H9 (cell line): ENCODE data around the gene TBL1X. TPM values are rescaled to one million over a fixed set of nuclear protein-coding genes. Genes with fewer than 3 reads are reported as not detected.

Experiments used
- DNase-seq: peaks from one replicate; pipeline ENCODE4 v3.0.0-alpha.2; 2017
- H2AFZ ChIP-seq: one replicate; pipeline ENCODE4 v1.6.1; 2013; ENCODE audit warnings: mild to moderate bottlenecking, low read length, control low read depth, moderate library complexity
- H2AK5ac ChIP-seq: 2 replicates; pipeline ENCODE4 v1.6.1; 2013; ENCODE audit warnings: low read length, control low read depth, mixed read lengths; ENCODE audit not compliant: insufficient read length
- H2BK120ac ChIP-seq: one replicate; pipeline ENCODE4 v1.6.1; 2013; ENCODE audit warnings: low read depth, mild to moderate bottlenecking, low read length, control low read depth, inconsistent platforms; ENCODE audit not compliant: poor library complexity, severe bottlenecking
- H2BK12ac ChIP-seq: 2 replicates; pipeline ENCODE4 v1.6.1; 2013; ENCODE audit warnings: low read length, control low read depth, mixed read lengths, low read depth; ENCODE audit not compliant: insufficient read length
- H2BK15ac ChIP-seq: 2 replicates; pipeline ENCODE4 v1.6.1; 2013; ENCODE audit warnings: low read depth, low read length, control low read depth
- H2BK20ac ChIP-seq: one replicate; pipeline ENCODE4 v1.6.1; 2013; ENCODE audit warnings: low read depth, mild to moderate bottlenecking, low read length, control low read depth, inconsistent platforms; ENCODE audit not compliant: poor library complexity, severe bottlenecking
- H2BK5ac ChIP-seq: 2 replicates; pipeline ENCODE4 v1.6.1; 2013; ENCODE audit warnings: low read length, control low read depth, mixed read lengths; ENCODE audit not compliant: insufficient read length
- H3K14ac ChIP-seq: 2 replicates; pipeline ENCODE4 v1.6.1; 2013; ENCODE audit warnings: low read length, control low read depth; ENCODE audit not compliant: insufficient read depth
- H3K18ac ChIP-seq: 2 replicates; pipeline ENCODE4 v1.6.1; 2013; ENCODE audit warnings: low read depth, mild to moderate bottlenecking, mixed read lengths, low read length, control low read depth; ENCODE audit not compliant: insufficient read length
- H3K23ac ChIP-seq: 2 replicates; pipeline ENCODE4 v1.6.1; 2013; ENCODE audit warnings: low read length, control low read depth, mixed read lengths, low read depth; ENCODE audit not compliant: insufficient read length
- H3K23me2 ChIP-seq: 2 replicates; pipeline ENCODE4 v1.6.1; 2013; ENCODE audit warnings: low read depth, mild to moderate bottlenecking, mixed read lengths, low read length, control low read depth; ENCODE audit not compliant: insufficient read length, poor library complexity, severe bottlenecking
- H3K27ac ChIP-seq: 2 replicates; pipeline ENCODE4 v1.5.1; 2013; ENCODE audit warnings: low read length, control low read depth, mixed read lengths, low read depth; ENCODE audit not compliant: insufficient read length
- H3K27me3 ChIP-seq: 2 replicates; pipeline ENCODE4 v1.6.1; 2013; ENCODE audit warnings: low read length, control low read depth, inconsistent platforms; ENCODE audit not compliant: insufficient read depth
- H3K4ac ChIP-seq: 2 replicates; pipeline ENCODE4 v1.6.1; 2013; ENCODE audit warnings: low read depth, mild to moderate bottlenecking, control low read depth, inconsistent platforms, low read length, moderate library complexity
- H3K4me1 ChIP-seq: 2 replicates; pipeline ENCODE4 v1.6.1; 2013; ENCODE audit warnings: low read length, control low read depth, inconsistent platforms; ENCODE audit not compliant: insufficient read depth
- H3K4me2 ChIP-seq: 2 replicates; pipeline ENCODE4 v1.6.1; 2013; ENCODE audit warnings: low read length, control low read depth, mixed read lengths; ENCODE audit not compliant: insufficient read length, insufficient read depth
- H3K56ac ChIP-seq: 2 replicates; pipeline ENCODE4 v1.6.1; 2013; ENCODE audit warnings: low read depth, mild to moderate bottlenecking, mixed read lengths, low read length, control low read depth; ENCODE audit not compliant: insufficient read length
- H3K79me1 ChIP-seq: 2 replicates; pipeline ENCODE4 v1.6.1; 2013; ENCODE audit warnings: low read depth, mild to moderate bottlenecking, moderate library complexity, low read length, control low read depth, inconsistent platforms; ENCODE audit not compliant: insufficient read depth, poor library complexity, severe bottlenecking
- H3K79me2 ChIP-seq: 2 replicates; pipeline ENCODE4 v1.6.1; 2013; ENCODE audit warnings: low read length, control low read depth, inconsistent platforms; ENCODE audit not compliant: insufficient read depth
- H3K9ac ChIP-seq: 2 replicates; pipeline ENCODE4 v1.6.1; 2013; ENCODE audit warnings: low read length, control low read depth, mixed read lengths; ENCODE audit not compliant: insufficient read length; ENCODE audit errors: extremely low read depth
- H3K9me3 ChIP-seq: one replicate; pipeline ENCODE4 v1.6.1; 2013; ENCODE audit warnings: low read depth, low read length, inconsistent platforms; ENCODE audit not compliant: control insufficient read depth
- H3T11ph ChIP-seq: one replicate; pipeline ENCODE4 v1.6.1; 2013; ENCODE audit warnings: mild to moderate bottlenecking, low read length, control low read depth, inconsistent platforms
- H4K20me1 ChIP-seq: one replicate; pipeline ENCODE4 v1.6.1; 2013; ENCODE audit not compliant: control insufficient read depth, insufficient read length, insufficient read depth
- H4K5ac ChIP-seq: 2 replicates; pipeline ENCODE4 v1.6.1; 2013; ENCODE audit warnings: low read depth, mild to moderate bottlenecking, mixed read lengths, low read length, control low read depth; ENCODE audit not compliant: insufficient read length
- H4K8ac ChIP-seq: replicated peaks from 2 replicates; pipeline ENCODE4 v1.6.1; 2013; ENCODE audit warnings: low read length, control low read depth, mixed read lengths, low read depth; ENCODE audit not compliant: insufficient read length
- H4K91ac ChIP-seq: 2 replicates; pipeline ENCODE4 v1.6.1; 2013; ENCODE audit warnings: low read depth, mild to moderate bottlenecking, moderate library complexity, mixed read lengths, low read length, control low read depth; ENCODE audit not compliant: insufficient read length
- H3K27ac Mint-ChIP-seq, 3 experiments: 2 replicates in 2 of 3; 3 replicates in 1 of 3; pipeline ENCODE4 v1.8.0; 2020 to 2021; ENCODE audit warnings: mixed read lengths in 3 of 3, mild to moderate bottlenecking in 1 of 3, moderate library complexity in 1 of 3
- H3K27me3 Mint-ChIP-seq: 2 replicates; pipeline ENCODE4 v1.8.0; 2021; ENCODE audit warnings: low read depth, mild to moderate bottlenecking, moderate library complexity, mixed read lengths
- H3K36me3 Mint-ChIP-seq, 3 experiments: 2 replicates in 2 of 3; 3 replicates in 1 of 3; pipeline ENCODE4 v1.8.0; 2020 to 2021; ENCODE audit warnings: low read depth in 3 of 3, mixed read lengths in 3 of 3; ENCODE audit not compliant: insufficient read depth in 1 of 3
- H3K4me1 Mint-ChIP-seq, 2 experiments: 2 replicates each; pipeline ENCODE4 v1.8.0; 2020; ENCODE audit warnings: mixed read lengths in 2 of 2
- H3K4me3 Mint-ChIP-seq, 2 experiments: 2 replicates in 1 of 2; 3 replicates in 1 of 2; pipeline ENCODE4 v1.8.0; 2020 to 2021; ENCODE audit warnings: mild to moderate bottlenecking in 2 of 2, mixed read lengths in 2 of 2, moderate library complexity in 1 of 2
- H3K9me3 Mint-ChIP-seq, 2 experiments: 2 replicates in 1 of 2; 3 replicates in 1 of 2; pipeline ENCODE4 v1.8.0; 2020; ENCODE audit warnings: mild to moderate bottlenecking in 2 of 2, mixed read lengths in 2 of 2, moderate library complexity in 1 of 2
- WGBS: extraction: QIAGEN DNeasy Blood & Tissue Kit; methylation state at CpG from one replicate; pipeline ENCODE4 v1.1.7; 2013; ENCODE audit warnings: missing lambda C conversion rate, low lambda C conversion rate, mixed read lengths; ENCODE audit not compliant: insufficient read length; ENCODE audit errors: extremely low coverage; 5-methylcytosine and 5-hydroxymethylcytosine counted together
- total RNA-seq: library from RNA; stranded (reverse); gene quantifications from 2 replicates; pipeline ENCODE4 v1.2.1, GENCODE V29; 2021
- TF ChIP-seq, protein P1 (sequence below): fragments of 200-600 bp; sonication (generic); conservative IDR thresholded peaks from 3 replicates; pipeline ENCODE4 v1.8.0; 2021; ENCODE audit warnings: antibody characterized with exemption, mild to moderate bottlenecking

TBL1X gene
- total RNA-seq, 1 experiment from 2014 or later, result 24.1 TPM

DNA sequence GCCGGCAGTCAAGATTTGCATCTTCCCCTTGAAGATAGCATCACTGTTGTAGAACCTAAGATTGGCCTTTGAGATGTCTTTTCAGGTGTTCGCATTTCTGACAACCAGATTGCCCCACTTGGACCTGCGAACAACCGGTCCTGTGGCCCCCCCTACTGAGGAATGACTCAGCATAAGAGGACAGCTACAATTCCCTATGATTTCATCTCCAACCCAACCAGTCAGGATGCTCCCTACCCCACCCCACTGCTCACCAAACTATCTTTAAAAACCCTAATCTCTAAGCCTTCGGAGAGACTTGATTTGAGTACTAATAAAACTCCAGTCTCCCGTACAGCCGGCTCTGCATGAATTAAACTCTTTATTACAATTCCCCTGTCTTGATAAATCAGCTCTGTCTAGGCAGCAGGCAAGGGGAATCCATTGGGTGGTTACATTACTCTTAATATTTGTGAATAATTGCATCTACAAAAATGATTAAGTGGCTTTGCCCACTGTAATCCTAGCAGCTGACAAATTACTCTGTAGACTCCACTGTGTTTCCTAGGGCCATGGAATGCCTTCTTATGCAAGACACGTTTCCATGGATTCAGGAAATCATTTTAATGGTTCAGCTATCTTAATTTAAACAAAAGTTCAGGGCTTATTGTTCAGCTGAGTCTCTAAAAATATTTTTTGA is 205.4 kb downstream of the TBL1X start:
- peaks cover 2% of the 10 kb centered on the region; the same call in 1 of the 2 replicates for H3K4me1 ChIP-seq
- no peak overlapping the region for H4K8ac ChIP-seq
- WGBS, result no CpG with 5 or more reads among the region's 8 CpGs
- DNase-seq, result no peak
- H3K9ac ChIP-seq, result no peak overlapping the region
- no peak overlapping the region for H2BK120ac ChIP-seq
- no peaks in the 10 kb centered on the region for H3K79me2 ChIP-seq
- H3K18ac ChIP-seq, result no peak overlapping the region
- no peak overlapping the region for H3K23ac ChIP-seq
- no peak overlapping the region for H2BK15ac ChIP-seq
- H3K56ac ChIP-seq, result no peak overlapping the region
- peaks cover 14 to 39% of the 10 kb centered on the region in 2 experiments for H3K9me3 Mint-ChIP-seq
- no peak overlapping the region for H3K4me2 ChIP-seq
- H4K20me1 ChIP-seq, result no peaks in the 10 kb centered on the region
- H4K5ac ChIP-seq, result no peak overlapping the region
- no peak overlapping the region for H3K27ac ChIP-seq
- H2BK12ac ChIP-seq, result no peak overlapping the region
- no peak overlapping the region for H3K4ac ChIP-seq
- no peak overlapping the region for H2BK20ac ChIP-seq
- H3K14ac ChIP-seq, result no peak overlapping the region
- H3K9me3 ChIP-seq, result no peaks in the 10 kb centered on the region
- H2AK5ac ChIP-seq, result no peak overlapping the region
- H2BK5ac ChIP-seq, result no peak overlapping the region
- no peaks in the 10 kb centered on the region for H3K27me3 ChIP-seq
- peaks cover 24 to 25% of the 10 kb centered on the region in 2 experiments for H3K4me1 Mint-ChIP-seq
- no peaks in the 10 kb centered on the region; the same call in 1 of the 2 replicates for H3K27me3 Mint-ChIP-seq
- H3K79me1 ChIP-seq, result no peaks in the 10 kb centered on the region
- TF ChIP-seq, protein P1, sequence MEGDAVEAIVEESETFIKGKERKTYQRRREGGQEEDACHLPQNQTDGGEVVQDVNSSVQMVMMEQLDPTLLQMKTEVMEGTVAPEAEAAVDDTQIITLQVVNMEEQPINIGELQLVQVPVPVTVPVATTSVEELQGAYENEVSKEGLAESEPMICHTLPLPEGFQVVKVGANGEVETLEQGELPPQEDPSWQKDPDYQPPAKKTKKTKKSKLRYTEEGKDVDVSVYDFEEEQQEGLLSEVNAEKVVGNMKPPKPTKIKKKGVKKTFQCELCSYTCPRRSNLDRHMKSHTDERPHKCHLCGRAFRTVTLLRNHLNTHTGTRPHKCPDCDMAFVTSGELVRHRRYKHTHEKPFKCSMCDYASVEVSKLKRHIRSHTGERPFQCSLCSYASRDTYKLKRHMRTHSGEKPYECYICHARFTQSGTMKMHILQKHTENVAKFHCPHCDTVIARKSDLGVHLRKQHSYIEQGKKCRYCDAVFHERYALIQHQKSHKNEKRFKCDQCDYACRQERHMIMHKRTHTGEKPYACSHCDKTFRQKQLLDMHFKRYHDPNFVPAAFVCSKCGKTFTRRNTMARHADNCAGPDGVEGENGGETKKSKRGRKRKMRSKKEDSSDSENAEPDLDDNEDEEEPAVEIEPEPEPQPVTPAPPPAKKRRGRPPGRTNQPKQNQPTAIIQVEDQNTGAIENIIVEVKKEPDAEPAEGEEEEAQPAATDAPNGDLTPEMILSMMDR, result no peak
- H2AFZ ChIP-seq, result no peak overlapping the region
- H3K27ac Mint-ChIP-seq, result peak overlapping the region in 2 of 3 experiments; percentile 17 to 19; a peak in 1 of 7 replicates
- H3K4me3 Mint-ChIP-seq, result no peak overlapping the region
- H3K23me2 ChIP-seq, result no peaks in the 10 kb centered on the region
- H4K91ac ChIP-seq, result no peak overlapping the region
- H3K36me3 Mint-ChIP-seq, result peaks cover 23 to 33% (median 24%) of the 10 kb centered on the region in 3 experiments
- H3T11ph ChIP-seq, result no peak overlapping the region
